HepG2 (cell line): ENCODE data around the gene HBA1. TPM values are rescaled to one million over a fixed set of nuclear protein-coding genes. Genes with fewer than 3 reads are reported as not detected.

Experiments
- ATAC-seq: fragments of 200-7000 bp; cut with Tn5 transposase; 3 replicates; pipeline ENCODE4 v1.9.1; 2020; ENCODE audit warnings: mild to moderate bottlenecking, moderate library complexity
- BruUV-seq: library from RNA; stranded (reverse); fragments of 400-500 nt; replicated peaks from 2 replicates; lab custom pipeline; 2021; lab: Mats Ljungman, UMichigan
- CTCF ChIA-PET: fragments of 300-600 bp; formaldehyde crosslinking; extraction: SDS; loops from one replicate; lab custom pipeline; 2021; ENCODE audit warnings: low total read pairs, inconsistent platforms, low intra/inter-chr PET ratio; lab: Yijun Ruan, JAX
- POLR2A ChIA-PET: fragments of 350-600 bp; sonication (Branson Sonifier 250); formaldehyde crosslinking; loops from one replicate; lab custom pipeline; 2020; ENCODE audit warnings: antibody characterized with exemption, inconsistent platforms; lab: Yijun Ruan, JAX
- DNase-seq: peaks from one replicate; pipeline ENCODE4 v3.0.0-alpha.2; 2015; ENCODE audit warnings: low spot score
- FAIRE-seq: peaks from 3 replicates; lab custom pipeline; 2011; peaks lifted over from hg19 to GRCh38; lab: Jason Lieb, UNC
- H2AFZ ChIP-seq: one replicate; pipeline ENCODE4 v1.6.1; 2011; ENCODE audit warnings: low read length, inconsistent platforms
- H3K27ac ChIP-seq: fragments of 300-600 bp; 3 replicates; pipeline ENCODE4 v1.8.0; 2011; ENCODE audit warnings: mixed run types, mild to moderate bottlenecking, mixed read lengths, low read length, inconsistent platforms; ENCODE audit not compliant: insufficient read depth; ENCODE audit errors: extremely low read length
- H3K27me3 ChIP-seq, 2 experiments: fragments of 200-600 bp in 1 of 2; 2 replicates in 1 of 2; 3 replicates in 1 of 2; pipeline versions ENCODE4 v1.6.0 to v1.8.0; 2011; ENCODE audit warnings: low read length in 2 of 2, mild to moderate bottlenecking in 2 of 2, moderate library complexity in 2 of 2, inconsistent platforms in 1 of 2; ENCODE audit not compliant: insufficient read depth in 2 of 2, control insufficient read depth in 1 of 2
- H3K36me3 ChIP-seq, 2 experiments: fragments of 200-600 bp in 1 of 2; replicated peaks in 1 of 2; 2 replicates in 1 of 2; 3 replicates in 1 of 2; pipeline versions ENCODE4 v1.5.1 to v1.8.0; 2011; ENCODE audit warnings: low read length in 2 of 2, inconsistent platforms in 1 of 2; ENCODE audit not compliant: insufficient read depth in 2 of 2, control insufficient read depth in 1 of 2
- H3K4me1 ChIP-seq: 2 replicates; pipeline ENCODE4 v1.5.1; 2012; ENCODE audit warnings: low read length, inconsistent platforms; ENCODE audit not compliant: insufficient read depth
- H3K4me2 ChIP-seq: 2 replicates; pipeline ENCODE4 v1.6.0; 2011; ENCODE audit warnings: low read depth, low read length, inconsistent platforms
- H3K4me3 ChIP-seq, 3 experiments: fragments of 200-600 bp in 1 of 3; sonication (generic), shearing (Covaris generic) in 1 of 3; replicated peaks in 1 of 3; 2 replicates each; pipeline ENCODE4 v1.5.1; 2011 to 2016; ENCODE audit warnings: low read length in 3 of 3, inconsistent platforms in 2 of 3, low read depth in 2 of 3, mild to moderate bottlenecking in 2 of 3, control low read depth in 1 of 3, mixed read lengths in 1 of 3; ENCODE audit not compliant: insufficient read depth in 1 of 3
- H3K79me2 ChIP-seq: one replicate; pipeline ENCODE4 v1.6.1; 2011; ENCODE audit warnings: low read length, inconsistent platforms; ENCODE audit not compliant: insufficient read depth
- H3K9ac ChIP-seq: 2 replicates; pipeline ENCODE4 v1.6.0; 2011; ENCODE audit warnings: mild to moderate bottlenecking, low read depth, low read length, inconsistent platforms; ENCODE audit not compliant: insufficient read depth
- H3K9me3 ChIP-seq: 2 replicates; pipeline ENCODE4 v1.5.1; 2012; ENCODE audit warnings: mild to moderate bottlenecking, low read length
- H4K20me1 ChIP-seq: 2 replicates; pipeline ENCODE4 v1.6.0; 2011; ENCODE audit warnings: inconsistent platforms, mild to moderate bottlenecking, low read length, moderate library complexity; ENCODE audit not compliant: insufficient read depth
- ASH2L ChIP-seq: fragments of 300-600, 200-600 bp; sonication (generic); IDR thresholded peaks from 2 replicates; pipeline ENCODE4 v1.7.0; 2017; ENCODE audit warnings: low read depth, mild to moderate bottlenecking, moderate library complexity, mixed read lengths, low read length; ENCODE audit not compliant: insufficient read length
- ATF7 ChIP-seq, 2 experiments: fragments of 450-650 bp in 1 of 2; sonication (generic) in 1 of 2; formaldehyde crosslinking in 1 of 2; IDR thresholded peaks; 2 replicates each; pipeline versions ENCODE4 v1.4.0 to v1.6.1; 2016 to 2020; ENCODE audit warnings: antibody characterized with exemption in 1 of 2, mild to moderate bottlenecking in 1 of 2, missing genetic modification reagents in 1 of 2
- CCAR2 ChIP-seq: fragments of 200-400 bp; formaldehyde crosslinking; optimal IDR thresholded peaks from 2 replicates; pipeline ENCODE3; 2018; ENCODE audit warnings: low read depth, mild to moderate bottlenecking, low read length, moderate library complexity
- CSRNP1 ChIP-seq: sonication (generic); formaldehyde crosslinking; IDR thresholded peaks from 2 replicates; pipeline ENCODE4 v1.8.1; 2023; ENCODE audit warnings: mild to moderate bottlenecking, missing genetic modification reagents
- DMAP1 ChIP-seq: IDR thresholded peaks from 2 replicates; pipeline ENCODE4 v1.6.1; 2016
- DNMT3B ChIP-seq: conservative IDR thresholded peaks from 2 replicates; pipeline ENCODE4 v1.6.1; 2016; ENCODE audit warnings: missing biosample characterization, control low read depth
- GABPB1 ChIP-seq: IDR thresholded peaks from 2 replicates; pipeline ENCODE4 v1.6.1; 2016; ENCODE audit warnings: mild to moderate bottlenecking, missing genetic modification reagents, moderate library complexity, missing compliant biosample characterization
- GLMP ChIP-seq: sonication (generic); formaldehyde crosslinking; IDR thresholded peaks from 2 replicates; pipeline ENCODE4 v1.9.0; 2021; ENCODE audit warnings: missing genetic modification reagents, mild to moderate bottlenecking, borderline replicate concordance
- KAT7 ChIP-seq: IDR thresholded peaks from 2 replicates; pipeline ENCODE4 v1.6.1; 2018; ENCODE audit warnings: borderline replicate concordance, missing compliant biosample characterization
- PATZ1 ChIP-seq: sonication (generic); formaldehyde crosslinking; IDR thresholded peaks from 2 replicates; pipeline ENCODE4 v1.4.0; 2020; ENCODE audit warnings: missing genetic modification reagents
- PHF8 ChIP-seq: sonication (generic); formaldehyde crosslinking; IDR thresholded peaks from 2 replicates; pipeline ENCODE4 v1.5.0; 2020; ENCODE audit warnings: missing genetic modification reagents
- PREB ChIP-seq: sonication (generic); formaldehyde crosslinking; IDR thresholded peaks from 2 replicates; pipeline ENCODE4 v1.4.0; 2020; ENCODE audit warnings: missing genetic modification reagents
- SAP130 ChIP-seq: IDR thresholded peaks from 2 replicates; pipeline ENCODE4 v1.6.1; 2016; ENCODE audit warnings: low read depth
- TMF1 ChIP-seq: sonication (generic); formaldehyde crosslinking; IDR thresholded peaks from 2 replicates; pipeline ENCODE4 v1.8.1; 2022; ENCODE audit warnings: low read depth, missing genetic modification reagents
- ZNF263 ChIP-seq: sonication (generic); formaldehyde crosslinking; IDR thresholded peaks from 2 replicates; pipeline ENCODE4 v1.4.0; 2020; ENCODE audit warnings: missing genetic modification reagents
- ZNF335 ChIP-seq: sonication (generic); formaldehyde crosslinking; IDR thresholded peaks from 2 replicates; pipeline ENCODE4 v1.4.0; 2020; ENCODE audit warnings: missing genetic modification reagents
- ZNF530 ChIP-seq: sonication (generic); formaldehyde crosslinking; IDR thresholded peaks from 2 replicates; pipeline ENCODE4 v1.5.0; 2020; ENCODE audit warnings: low read depth, mild to moderate bottlenecking, missing genetic modification reagents
- ZNF607 ChIP-seq: sonication (generic); formaldehyde crosslinking; IDR thresholded peaks from 2 replicates; pipeline ENCODE4 v1.5.1; 2020; ENCODE audit warnings: missing genetic modification reagents, mild to moderate bottlenecking, borderline replicate concordance
- ZNF660 ChIP-seq: sonication (generic); formaldehyde crosslinking; IDR thresholded peaks from 2 replicates; pipeline ENCODE4 v1.5.1; 2020; ENCODE audit warnings: mild to moderate bottlenecking, low read depth, missing genetic modification reagents, borderline replicate concordance
- ZSCAN25 ChIP-seq: sonication (generic); formaldehyde crosslinking; IDR thresholded peaks from 2 replicates; pipeline ENCODE4 v1.8.0; 2022; ENCODE audit warnings: mild to moderate bottlenecking, missing genetic modification reagents
- WGBS: methylation state at CpG from one replicate; pipeline ENCODE4 v1.1.6; 2017; ENCODE audit warnings: low lambda C conversion rate; 5-methylcytosine and 5-hydroxymethylcytosine counted together
- in situ Hi-C: cut with HindIII; loops from 2 replicates; pipeline ENCODE4 v1.10.0; 2017; ENCODE audit warnings: low pct_unique_long_range_greater_than_20kb; ENCODE audit not compliant: extremely low pct_ligation_motif_present
- intact Hi-C: fragments of 100-400 bp; cut with micrococcal nuclease; formaldehyde crosslinking; loops from one replicate; pipeline ENCODE4 v1.10.0; 2022; ENCODE audit not compliant: unreplicated experiment
- polyA plus RNA-seq, 8 experiments: library from polyadenylated mRNA; depleted of rRNA in 3 of 8; stranded (reverse) in 7 of 8; unstranded in 1 of 8; fragments of >200 nt; fragmentation: Illumina TruSeq in 4 of 8; extraction: Trizol in 4 of 8; gene quantifications; 2 replicates each; pipeline versions ENCODE4 v1.2.1 to v1.2.3, GENCODE V29; 2011 to 2016; ENCODE audit warnings: low read depth in 4 of 8, missing spikeins in 1 of 8, mixed read lengths in 1 of 8; ENCODE audit not compliant: insufficient read depth in 1 of 8
- total RNA-seq, 5 experiments: library from RNA; depleted of rRNA; stranded (reverse); fragments of >200 nt; fragmentation: Illumina TruSeq; extraction: Trizol; gene quantifications; 2 replicates each; pipeline ENCODE4 v1.2.3, GENCODE V29; 2016; ENCODE audit warnings: low read depth in 1 of 5

Gene HBA1
- total and polyA plus RNA-seq, 2 of the 13 experiments (the other 11 are each of a cell fraction or from before 2014, with no cell fraction given): 0.59 TPM; not detected in 1

GRCh38 chr16:138049-138417 is 38.4 kb upstream of the HBA1 start:
- no peak overlapping the region for H2AFZ ChIP-seq
- no TSS peak for BruUV-seq
- POLR2A ChIA-PET: interaction anchor here (1.8 kb wide), 1 partner anchor 85 kb away, joined by 6 read pairs; the partner anchor contains the start of genes POLR3K and SNRNP25
- peak; percentile 20 for TF ChIP-seq ASH2L
- no peak for TF ChIP-seq CSRNP1 (CRISPR knock-in tag)
- TF ChIP-seq GABPB1 (CRISPR knock-in tag): peak; percentile 9; the same call in 1 of the 2 replicates
- TF ChIP-seq TMF1 (CRISPR knock-in tag): peak; percentile 5; the same call in 1 of the 2 replicates
- TF ChIP-seq ATF7 (IDR thresholded peaks at IDR 0.05): no peak
- TF ChIP-seq ATF7 (CRISPR knock-in tag; IDR thresholded peaks at IDR 0.05): no peak
- peak; percentile 47; the same call in 1 of the 2 replicates for TF ChIP-seq PATZ1 (CRISPR knock-in tag)
- 0 out of 2 replicates have a peak, but pooled peaks have one; percentile 4 for TF ChIP-seq KAT7 (CRISPR knock-in tag)
- no peak for TF ChIP-seq DNMT3B (CRISPR knock-in tag)
- no peak for TF ChIP-seq ZNF530 (CRISPR knock-in tag)
- TF ChIP-seq SAP130 (CRISPR knock-in tag): 0 out of 2 replicates have a peak, but pooled peaks have one; percentile 11
- no peak for TF ChIP-seq PREB (CRISPR knock-in tag)
- peak; percentile 96; the same call in 1 of the 2 replicates for TF ChIP-seq ZSCAN25 (CRISPR knock-in tag)
- 0 out of 2 replicates have a peak, but pooled peaks have one; percentile 3 for TF ChIP-seq ZNF335
- TF ChIP-seq CCAR2: no peak
- TF ChIP-seq ZNF607: 0 out of 2 replicates have a peak, but pooled peaks have one; percentile 11
- peak; percentile 60; the same call in 1 of the 2 replicates for TF ChIP-seq ZNF263
- TF ChIP-seq ZNF660: no peak
- TF ChIP-seq DMAP1 (CRISPR knock-in tag): peak; percentile 11; the same call in 1 of the 2 replicates
- peak; percentile 44; the same call in 1 of the 2 replicates for TF ChIP-seq PHF8 (CRISPR knock-in tag)
- TF ChIP-seq GLMP (CRISPR knock-in tag): no peak

More at GRCh38 chr16:138049-138417, 38.4 kb upstream of the HBA1 start:
- in situ Hi-C loops: no loop called here
- H3K27me3 ChIP-seq: no peaks in the 10 kb centered on the region
- no peak for DNase-seq
- peak overlapping the region; percentile 81 for H3K9ac ChIP-seq
- H3K9me3 ChIP-seq: no peaks in the 10 kb centered on the region
- no peaks in the 10 kb centered on the region for H3K36me3 ChIP-seq
- FAIRE-seq: no peak
- peaks cover 19% of the 10 kb centered on the region for H3K79me2 ChIP-seq
- no peaks in the 10 kb centered on the region for H4K20me1 ChIP-seq
- ATAC-seq: peak; percentile 69
- WGBS: 3% methylated on average over 28 of the region's 30 CpGs
- H3K4me2 ChIP-seq: peak overlapping the region; percentile 73
- CTCF ChIA-PET: no interaction called here
- H3K4me1 ChIP-seq: peaks cover 37% of the 10 kb centered on the region
- H3K27ac ChIP-seq: peak overlapping the region; percentile 75
- H3K4me3 ChIP-seq: peak overlapping the region; percentile 81 to 92 (median 84)
- intact Hi-C loops: no loop called here
